Measurements from ENCODE around the gene TIGD3. TPM values are rescaled to one million over a fixed set of nuclear protein-coding genes. Genes with fewer than 3 reads are reported as not detected.

Gene TIGD3
- total and polyA plus RNA-seq, 2 of the 13 experiments (the other 11 are each of a cell fraction or from before 2014, with no cell fraction given): 0.49 to 4.9 TPM

GRCh38 chr11:65383778-65384177, 29.2 kb downstream of the TIGD3 start (continued):
- 0 out of 2 replicates have a peak, but pooled peaks have one; percentile 44 for TF ChIP-seq RERE (CRISPR knock-in tag; IDR thresholded peaks at IDR 0.05; ENCODE audit: low read depth)
- TF ChIP-seq NPAS2 (CRISPR knock-in tag; IDR thresholded peaks at IDR 0.05; ENCODE audit: borderline replicate concordance): no peak
- 0 out of 2 replicates have a peak, but pooled peaks have one; percentile 10 for TF ChIP-seq UBTF (CRISPR knock-in tag; IDR thresholded peaks at IDR 0.05)
- TF ChIP-seq SNRNP70 (IDR thresholded peaks at IDR 0.05; ENCODE audit: low read depth, low read length): no peak
- no peak for TF ChIP-seq SETDB1 (CRISPR knock-in tag; IDR thresholded peaks at IDR 0.05; ENCODE audit: borderline replicate concordance)
- TF ChIP-seq HDAC2 (CRISPR knock-in tag; IDR thresholded peaks at IDR 0.05): peak; percentile 48; the same call in 1 of the 2 replicates
- TF ChIP-seq ZNF331 (CRISPR knock-in tag; IDR thresholded peaks at IDR 0.05): 0 out of 2 replicates have a peak, but pooled peaks have one; percentile 28
- peak; percentile 81 for TF ChIP-seq ZBTB7B (CRISPR knock-in tag; IDR thresholded peaks at IDR 0.05)
- peak; percentile 85 for TF ChIP-seq GATAD2A (CRISPR knock-in tag; IDR thresholded peaks at IDR 0.05)
- TF ChIP-seq FOXA3 (CRISPR knock-in tag; IDR thresholded peaks at IDR 0.05): peak; percentile 24; the same call in 1 of the 2 replicates
- TF ChIP-seq PHF21A (CRISPR knock-in tag; IDR thresholded peaks at IDR 0.05): peak; percentile 44; the same call in 1 of the 2 replicates
- no peak for TF ChIP-seq ZNF784 (CRISPR knock-in tag; IDR thresholded peaks at IDR 0.05; ENCODE audit: borderline replicate concordance)
- TF ChIP-seq ZSCAN29 (CRISPR knock-in tag; conservative IDR thresholded peaks at IDR 0.05): no peak
- TF ChIP-seq KLF16 (CRISPR knock-in tag; IDR thresholded peaks at IDR 0.05): 0 out of 4 replicates have a peak, but pooled peaks of 1 of the 2 experiments have one; percentile 44
- TF ChIP-seq RARG (CRISPR knock-in tag; IDR thresholded peaks at IDR 0.05; ENCODE audit: low read depth): no peak
- TF ChIP-seq NBN (conservative IDR thresholded peaks at IDR 0.05): no peak
- TF ChIP-seq ZNF75D (CRISPR knock-in tag; IDR thresholded peaks at IDR 0.05; ENCODE audit: borderline replicate concordance): no peak
- no peak for TF ChIP-seq MTA1 (CRISPR knock-in tag; IDR thresholded peaks at IDR 0.05; ENCODE audit: borderline replicate concordance)
- no peak for TF ChIP-seq ADNP (CRISPR knock-in tag; IDR thresholded peaks at IDR 0.05)
- peak; percentile 54; the same call in 1 of the 2 replicates for TF ChIP-seq THAP11 (CRISPR knock-in tag; IDR thresholded peaks at IDR 0.05)
- peak; percentile 53; the same call in 1 of the 2 replicates for TF ChIP-seq MED1 (CRISPR knock-in tag; IDR thresholded peaks at IDR 0.05)
- TF ChIP-seq KAT8 (CRISPR knock-in tag; IDR thresholded peaks at IDR 0.05): 0 out of 2 replicates have a peak, but pooled peaks have one; percentile 49
- TF ChIP-seq ZNF644 (CRISPR knock-in tag; IDR thresholded peaks at IDR 0.05; ENCODE audit: low read depth): peak; percentile 69; the same call in 1 of the 2 replicates
